H1 (cell line): ENCODE measurements around the gene GTF2I. TPM values are rescaled to one million over a fixed set of nuclear protein-coding genes. Genes with fewer than 3 reads are reported as not detected.

Source experiments
- CTCF ChIA-PET: fragments of 300-600 bp; sonication (Branson Sonifier 250); formaldehyde crosslinking; loops from one replicate; lab custom pipeline; 2021; ENCODE audit not compliant: partially characterized antibody; lab: Charles Lee
- POLR2A ChIA-PET: fragments of 300-600 bp; sonication (Branson Sonifier 250); formaldehyde crosslinking; loops from one replicate; lab custom pipeline; 2021; ENCODE audit warnings: inconsistent platforms; ENCODE audit not compliant: partially characterized antibody; lab: Charles Lee
- DNase-seq, 2 experiments: peaks; one replicate each; pipeline versions ENCODE4 v3.0.0 to v3.0.0-alpha.2; 2010 to 2022; ENCODE audit warnings: low spot score in 2 of 2, low read depth in 1 of 2, mixed read lengths in 1 of 2
- FAIRE-seq: peaks from 2 replicates; lab custom pipeline; 2011; peaks lifted over from hg19 to GRCh38; lab: Jason Lieb, UNC
- H2AFZ ChIP-seq: 2 replicates; pipeline ENCODE4 v1.8.1; 2012; ENCODE audit warnings: low read length, inconsistent platforms
- H2AK5ac ChIP-seq: 2 replicates; pipeline ENCODE4 v1.6.1; 2013; ENCODE audit warnings: low read depth, low read length
- H2BK120ac ChIP-seq: replicated peaks from 2 replicates; pipeline ENCODE3; 2013; ENCODE audit warnings: low read depth, low read length, inconsistent platforms
- H2BK12ac ChIP-seq: 2 replicates; pipeline ENCODE4 v1.6.1; 2013; ENCODE audit warnings: low read depth, low read length
- H2BK15ac ChIP-seq: 2 replicates; pipeline ENCODE4 v1.6.1; 2013; ENCODE audit warnings: low read length
- H2BK20ac ChIP-seq: 2 replicates; pipeline ENCODE4 v1.6.1; 2013; ENCODE audit warnings: low read length
- H2BK5ac ChIP-seq: 2 replicates; pipeline ENCODE4 v1.6.1; 2013; ENCODE audit warnings: low read depth, low read length
- H3K14ac ChIP-seq: 2 replicates; pipeline ENCODE4 v1.6.1; 2013; ENCODE audit warnings: inconsistent platforms; ENCODE audit not compliant: insufficient read length
- H3K18ac ChIP-seq: 2 replicates; pipeline ENCODE4 v1.6.1; 2013; ENCODE audit warnings: low read length; ENCODE audit errors: extremely low read depth
- H3K23ac ChIP-seq: 2 replicates; pipeline ENCODE4 v1.6.1; 2013; ENCODE audit warnings: inconsistent platforms; ENCODE audit not compliant: insufficient read length
- H3K23me2 ChIP-seq: 2 replicates; pipeline ENCODE4 v1.6.1; 2013; ENCODE audit warnings: low read depth, low read length
- H3K27ac ChIP-seq: 2 replicates; pipeline ENCODE4 v1.6.1; 2011; ENCODE audit warnings: low read depth, low read length, inconsistent platforms
- H3K27me3 ChIP-seq, 4 experiments: replicated peaks in 1 of 4; 1 replicate in 1 of 4; 2 replicates in 3 of 4; pipeline versions ENCODE4 v1.6.1 to v1.8.1; 2011 to 2013; ENCODE audit warnings: low read length in 3 of 4, mild to moderate bottlenecking in 3 of 4, inconsistent platforms in 2 of 4, mixed read lengths in 2 of 4, moderate library complexity in 1 of 4; ENCODE audit not compliant: control insufficient read depth in 3 of 4, insufficient read depth in 3 of 4; ENCODE audit errors: extremely low read depth in 1 of 4
- H3K36me3 ChIP-seq, 4 experiments: 2 replicates each; pipeline versions ENCODE4 v1.6.1 to v1.8.1; 2011 to 2013; ENCODE audit warnings: mild to moderate bottlenecking in 4 of 4, low read length in 3 of 4, moderate library complexity in 2 of 4, control low read depth in 1 of 4, inconsistent platforms in 1 of 4; ENCODE audit not compliant: insufficient read depth in 4 of 4, control insufficient read depth in 2 of 4
- H3K4ac ChIP-seq: replicated peaks from 2 replicates; pipeline ENCODE3; 2013; ENCODE audit warnings: low read length, low read depth, mixed read lengths, inconsistent platforms; ENCODE audit not compliant: insufficient read length
- H3K4me1 ChIP-seq, 4 experiments: replicated peaks in 1 of 4; 1 replicate in 1 of 4; 2 replicates in 3 of 4; pipeline versions ENCODE4 v1.6.1 to v1.8.1; 2011 to 2013; ENCODE audit warnings: low read length in 3 of 4, inconsistent platforms in 2 of 4, mixed read lengths in 1 of 4; ENCODE audit not compliant: insufficient read depth in 4 of 4, control insufficient read depth in 3 of 4
- H3K4me2 ChIP-seq, 2 experiments: 2 replicates each; pipeline versions ENCODE4 v1.6.1 to v1.8.1; 2011 to 2013; ENCODE audit warnings: low read depth in 2 of 2, low read length in 2 of 2, control low read depth in 1 of 2, inconsistent platforms in 1 of 2, mild to moderate bottlenecking in 1 of 2; ENCODE audit not compliant: insufficient read depth in 1 of 2
- H3K4me3 ChIP-seq, 4 experiments: fragments of 200-600, 300-600 bp in 1 of 4; sonication (generic), shearing (Covaris generic), sonication (Bioruptor Twin) in 1 of 4; 2 replicates each; pipeline versions ENCODE4 v1.5.1 to v1.8.1; 2011 to 2016; ENCODE audit warnings: low read length in 4 of 4, low read depth in 3 of 4, control low read depth in 2 of 4, inconsistent platforms in 2 of 4, mild to moderate bottlenecking in 2 of 4, mixed read lengths in 1 of 4, moderate library complexity in 1 of 4; ENCODE audit not compliant: insufficient read depth in 2 of 4; ENCODE audit errors: extremely low read depth in 1 of 4
- H3K56ac ChIP-seq: replicated peaks from 2 replicates; pipeline ENCODE3; 2013; ENCODE audit warnings: low read depth, mild to moderate bottlenecking, mixed read lengths, low read length, inconsistent platforms; ENCODE audit not compliant: insufficient read length
- H3K79me1 ChIP-seq: 2 replicates; pipeline ENCODE4 v1.6.1; 2013; ENCODE audit warnings: low read depth, low read length, control low read depth
- H3K79me2 ChIP-seq, 2 experiments: 2 replicates each; pipeline versions ENCODE4 v1.6.1 to v1.8.1; 2012 to 2013; ENCODE audit warnings: low read length in 2 of 2, mild to moderate bottlenecking in 2 of 2, inconsistent platforms in 1 of 2; ENCODE audit not compliant: insufficient read depth in 2 of 2, control insufficient read depth in 1 of 2
- H3K9ac ChIP-seq, 4 experiments: replicated peaks in 1 of 4; 1 replicate in 1 of 4; 2 replicates in 3 of 4; pipeline versions ENCODE4 v1.6.1 to v1.8.1; 2011 to 2013; ENCODE audit warnings: low read depth in 3 of 4, low read length in 3 of 4, control low read depth in 2 of 4, mild to moderate bottlenecking in 2 of 4, moderate library complexity in 2 of 4, inconsistent platforms in 1 of 4; ENCODE audit errors: extremely low read depth in 1 of 4
- H3K9me3 ChIP-seq, 2 experiments: 2 replicates each; pipeline versions ENCODE4 v1.6.1 to v1.8.1; 2012 to 2013; ENCODE audit warnings: mild to moderate bottlenecking in 2 of 2, moderate library complexity in 2 of 2, control low read depth in 1 of 2, inconsistent platforms in 1 of 2, low read depth in 1 of 2, low read length in 1 of 2, mixed read lengths in 1 of 2; ENCODE audit not compliant: insufficient read depth in 2 of 2
- H4K20me1 ChIP-seq, 2 experiments: replicated peaks in 1 of 2; 2 replicates each; pipeline versions ENCODE3 to v1.8.1; 2011 to 2013; ENCODE audit warnings: inconsistent platforms in 2 of 2, low read length in 2 of 2, mild to moderate bottlenecking in 1 of 2; ENCODE audit not compliant: insufficient read depth in 2 of 2, control insufficient read depth in 1 of 2
- H4K5ac ChIP-seq: 2 replicates; pipeline ENCODE4 v1.6.1; 2013; ENCODE audit warnings: low read length, low read depth, mixed read lengths, inconsistent platforms; ENCODE audit not compliant: insufficient read length
- H4K8ac ChIP-seq: 2 replicates; pipeline ENCODE4 v1.8.0; 2013; ENCODE audit warnings: mild to moderate bottlenecking, moderate library complexity, low read length, inconsistent platforms; ENCODE audit not compliant: insufficient read depth; ENCODE audit errors: extremely low read depth
- H4K91ac ChIP-seq: replicated peaks from 2 replicates; pipeline ENCODE3; 2013; ENCODE audit warnings: low read length, mixed read lengths, inconsistent platforms; ENCODE audit not compliant: insufficient read length
- BCL11A ChIP-seq, 2 experiments: IDR thresholded peaks; one replicate each; pipeline ENCODE4 v1.6.1; 2011; ENCODE audit warnings: low read depth in 2 of 2, low read length in 2 of 2, mild to moderate bottlenecking in 2 of 2
- CEBPB ChIP-seq: IDR thresholded peaks from 2 replicates; pipeline ENCODE4 v1.6.1; 2012; ENCODE audit warnings: low read depth, low read length
- EP300 ChIP-seq, 2 experiments: IDR thresholded peaks; 1 replicate in 1 of 2; 2 replicates in 1 of 2; pipeline ENCODE4 v1.6.1; 2011 to 2012; ENCODE audit warnings: low read depth in 2 of 2, low read length in 2 of 2, mild to moderate bottlenecking in 2 of 2, borderline replicate concordance in 1 of 2, inconsistent platforms in 1 of 2, moderate library complexity in 1 of 2
- GTF2F1 ChIP-seq: IDR thresholded peaks from 2 replicates; pipeline ENCODE4 v1.6.1; 2012; ENCODE audit warnings: low read depth, low read length, improper control_type of control experiment, borderline replicate concordance
- JUN ChIP-seq: IDR thresholded peaks from 2 replicates; pipeline ENCODE4 v1.6.1; 2011; ENCODE audit warnings: low read depth, mild to moderate bottlenecking, improper control_type of control experiment, low read length
- KDM4A ChIP-seq: IDR thresholded peaks from one replicate; pipeline ENCODE4 v1.7.1; 2012; ENCODE audit warnings: low read depth, mild to moderate bottlenecking, moderate library complexity, low read length, inconsistent platforms; ENCODE audit not compliant: severe bottlenecking
- MAFK ChIP-seq: IDR thresholded peaks from 2 replicates; pipeline ENCODE4 v1.6.1; 2012; ENCODE audit warnings: low read depth, mild to moderate bottlenecking, improper control_type of control experiment, low read length
- RFX5 ChIP-seq: IDR thresholded peaks from 2 replicates; pipeline ENCODE4 v1.6.1; 2011; ENCODE audit warnings: low read depth, low read length, improper control_type of control experiment, borderline replicate concordance
- RNF2 ChIP-seq: fragments of 200-900, 300-1000 bp; sonication (generic); IDR thresholded peaks from 2 replicates; pipeline ENCODE4 v1.7.1; 2016; ENCODE audit warnings: borderline replicate concordance, low read depth, mild to moderate bottlenecking, antibody characterized with exemption, low read length; ENCODE audit not compliant: poor library complexity, severe bottlenecking; ENCODE audit errors: missing control alignments
- SP2 ChIP-seq: IDR thresholded peaks from 2 replicates; pipeline ENCODE4 v1.6.1; 2012; ENCODE audit warnings: mild to moderate bottlenecking, low read length, inconsistent platforms
- SRF ChIP-seq: IDR thresholded peaks from 2 replicates; pipeline ENCODE4 v1.6.1; 2011; ENCODE audit warnings: mild to moderate bottlenecking, low read depth, low read length, moderate library complexity
- TCF12 ChIP-seq: IDR thresholded peaks from 2 replicates; pipeline ENCODE4 v1.6.1; 2011; ENCODE audit warnings: low read depth, mild to moderate bottlenecking, low read length
- USF2 ChIP-seq: IDR thresholded peaks from 2 replicates; pipeline ENCODE4 v1.6.1; 2011; ENCODE audit warnings: low read length, improper control_type of control experiment
- whole genome bisulfite sequencing, 2 experiments: shearing (Covaris generic) in 1 of 2; methylation state at CpG; one replicate each; pipeline versions ENCODE4 v1.1.6 to v1.1.7; 2013 to 2015; ENCODE audit warnings: low lambda C conversion rate in 2 of 2, mixed read lengths in 2 of 2, inconsistent platforms in 1 of 2, low coverage in 1 of 2, missing lambda C conversion rate in 1 of 2; ENCODE audit not compliant: insufficient replicate concordance in 2 of 2, insufficient coverage in 1 of 2, insufficient read length in 1 of 2; ENCODE audit errors: extremely low coverage in 1 of 2, missing lambda C conversion rate in 1 of 2; 5-methylcytosine and 5-hydroxymethylcytosine counted together
- polyA plus RNA-seq, 7 experiments: library from polyadenylated mRNA; depleted of rRNA in 3 of 7; stranded (reverse) in 5 of 7; unstranded in 2 of 7; fragments of >200 nt in 5 of 7; fragments of 200-250 nt in 2 of 7; gene quantifications; 1 replicate in 5 of 7; 2 replicates in 1 of 7; 4 replicates in 1 of 7; pipeline versions ENCODE4 v1.2.1 to v1.2.3, GENCODE V29; 2011 to 2013; ENCODE audit warnings: missing spikeins in 2 of 7, mixed read lengths in 2 of 7
- total RNA-seq: library from RNA; stranded (reverse); fragmentation: NEBNext Ultra II Directional; extraction: Animal tissue kit (Norgen Biotek cat#: 25700); gene quantifications from 2 replicates; pipeline ENCODE4 v1.2.1, GENCODE V29; 2021

GTF2I gene
- total and polyA plus RNA-seq, 2 of the 8 experiments (the other 6 are each of a cell fraction or from before 2014, with no cell fraction given): 46.7 to 316 TPM

GRCh38 chr7:74722153-74722552, 64.6 kb downstream of the GTF2I start:
- ChIA-PET POLR2A (no interaction called here), CTCF (no interaction called here)
- H3K23me2 ChIP-seq: no peaks in the 10 kb centered on the region
- no peak overlapping the region for H3K9ac ChIP-seq
- FAIRE-seq (no peak), DNase-seq (no peak)
- no peak overlapping the region for H4K5ac ChIP-seq
- no peak overlapping the region for H2BK15ac ChIP-seq
- no peak overlapping the region for H2BK5ac ChIP-seq
- H3K79me2 ChIP-seq: no peaks in the 10 kb centered on the region; a peak in 1 of 4 replicates
- 98% methylated on average over 16 of the region's 16 CpGs; no CpG with 5 or more reads in 1 of the 2 experiments for WGBS, 2 experiments
- peaks cover 17 to 70% (median 33%) of the 10 kb centered on the region in 4 experiments for H3K36me3 ChIP-seq
- no peak overlapping the region for H4K91ac ChIP-seq
- H2AK5ac ChIP-seq: no peak overlapping the region
- H4K8ac ChIP-seq: no peak overlapping the region
- no peak overlapping the region for H2BK120ac ChIP-seq
- no peaks in the 10 kb centered on the region for H3K27me3 ChIP-seq
- H3K56ac ChIP-seq: no peak overlapping the region
- H3K4me1 ChIP-seq: no peaks in the 10 kb centered on the region
- H2BK12ac ChIP-seq: no peak overlapping the region
- no peak overlapping the region for H3K18ac ChIP-seq
- H2AFZ ChIP-seq: no peak overlapping the region
- H3K79me1 ChIP-seq: no peaks in the 10 kb centered on the region
- no peak overlapping the region for H3K14ac ChIP-seq
- H3K4me3 ChIP-seq: no peak overlapping the region
- H2BK20ac ChIP-seq: no peak overlapping the region
- H3K9me3 ChIP-seq: no peaks in the 10 kb centered on the region
- H3K27ac ChIP-seq: 0 out of 2 replicates have a peak overlapping the region, but pooled peaks have one; percentile 37
- no peak overlapping the region for H3K4me2 ChIP-seq
- no peak overlapping the region for H3K4ac ChIP-seq
- no peaks in the 10 kb centered on the region for H4K20me1 ChIP-seq
- H3K23ac ChIP-seq: no peak overlapping the region
- no peak for TF ChIP-seq RFX5
- no peak for TF ChIP-seq MAFK
- no peak for TF ChIP-seq USF2
- TF ChIP-seq KDM4A: no peak
- TF ChIP-seq CEBPB: no peak
- no peak for TF ChIP-seq JUN
- no peak for TF ChIP-seq EP300 (IDR thresholded peaks at IDR 0.05; ENCODE audit: borderline replicate concordance in 1 of 2, low read depth in 2 of 2, low read length in 2 of 2)
- TF ChIP-seq RNF2: no peak
- TF ChIP-seq TCF12: no peak
- no peak for TF ChIP-seq SRF
- no peak for TF ChIP-seq SP2
- no peak for TF ChIP-seq BCL11A (IDR thresholded peaks at IDR 0.05; ENCODE audit: low read depth in 2 of 2, low read length in 2 of 2)
- TF ChIP-seq GTF2F1: no peak
